ENCODE data around the gene ZNRD2. TPM values are rescaled to one million over a fixed set of nuclear protein-coding genes. Genes with fewer than 3 reads are reported as not detected.

ZNRD2 gene
- total RNA-seq, 2 experiments from 2014 or later = 38.7 to 39.9 TPM

- Histone ChIP-seq H3K9me3 (ENCODE audit: control insufficient read depth in 1 of 2, insufficient read depth in 1 of 2, low read length in 2 of 2) (no peaks in the 10 kb centered on the region), H3K27me3 (ENCODE audit: control insufficient read depth in 1 of 2, insufficient read depth in 2 of 2, low read length in 2 of 2) (no peaks in the 10 kb centered on the region), H3K4me1 (ENCODE audit: insufficient read depth, low read length) (peaks cover 31% of the 10 kb centered on the region), H3K36me3 (ENCODE audit: insufficient read depth, low read length) (peaks cover 74% of the 10 kb centered on the region), H3K4me3 (ENCODE audit: low read length) (no peak overlapping the region), H3K27ac (ENCODE audit: low read depth in 1 of 2, low read length in 2 of 2) (no peak overlapping the region)
- Mint-ChIP-seq H3K27me3 (no peaks in the 10 kb centered on the region), H3K9me3 (no peaks in the 10 kb centered on the region), H3K36me3 (ENCODE audit: low read depth) (peaks cover 79% of the 10 kb centered on the region), H3K4me1 (ENCODE audit: low read depth) (peaks cover 25% of the 10 kb centered on the region), H3K4me3 (no peak overlapping the region), H3K27ac (no peak overlapping the region)
- intact Hi-C loops (cut with DNase I, micrococcal nuclease) = no loop called here
- TF ChIP-seq CTCF (IDR thresholded peaks at IDR 0.05) = no peak
- ChIA-PET POLR2A (no interaction called here), CTCF (interaction anchor here (0.7 kb wide), 1 partner anchor 13 kb away, joined by 3 read pairs; no protein-coding TSS in a partner anchor)
- DNase-seq (peak in 1 of 14 experiments; percentile 57), ATAC-seq (ENCODE audit: poor library complexity) (peak; percentile 52)
These were observed 36.8 kb downstream of the ZNRD2 start for GRCh38 chr11:65606876-65607613.

- peaks cover 31% of the 10 kb centered on the region for H3K4me1 Mint-ChIP-seq (ENCODE audit: low read depth)
- intact Hi-C loops (cut with DNase I, micrococcal nuclease) = no loop called here
- Histone ChIP-seq H3K4me1 (ENCODE audit: insufficient read depth, low read length) (peaks cover 39% of the 10 kb centered on the region), H3K9me3 (ENCODE audit: control insufficient read depth in 1 of 2, insufficient read depth in 1 of 2, low read length in 2 of 2) (no peaks in the 10 kb centered on the region), H3K36me3 (ENCODE audit: insufficient read depth, low read length) (peaks cover 79% of the 10 kb centered on the region), H3K27ac (ENCODE audit: low read depth in 1 of 2, low read length in 2 of 2) (no peak overlapping the region), H3K27me3 (ENCODE audit: control insufficient read depth in 1 of 2, insufficient read depth in 2 of 2, low read length in 2 of 2) (no peaks in the 10 kb centered on the region), H3K4me3 (ENCODE audit: low read length) (no peak overlapping the region)
- no peak for ATAC-seq (ENCODE audit: poor library complexity)
- no peaks in the 10 kb centered on the region for H3K9me3 Mint-ChIP-seq
- ChIA-PET POLR2A (no interaction called here), CTCF (no interaction called here)
- H3K27ac Mint-ChIP-seq = no peak overlapping the region
- DNase-seq = no peak
- no peaks in the 10 kb centered on the region for H3K27me3 Mint-ChIP-seq
- TF ChIP-seq CTCF (IDR thresholded peaks at IDR 0.05) = no peak
- peak overlapping the region; percentile 38 for H3K4me3 Mint-ChIP-seq
- peaks cover 85% of the 10 kb centered on the region for H3K36me3 Mint-ChIP-seq (ENCODE audit: low read depth)
These were observed 37.5 kb downstream of the ZNRD2 start for GRCh38 chr11:65607614-65608426.

- no peak for TF ChIP-seq CTCF (IDR thresholded peaks at IDR 0.05)
- no peaks in the 10 kb centered on the region for H3K9me3 Mint-ChIP-seq
- peaks cover 74% of the 10 kb centered on the region for H3K36me3 Mint-ChIP-seq (ENCODE audit: low read depth)
- no peaks in the 10 kb centered on the region for H3K27me3 Mint-ChIP-seq
- ATAC-seq (ENCODE audit: poor library complexity) = no peak
- CTCF ChIA-PET = interaction anchor here (1.2 kb wide), 1 partner anchor 14 kb away, joined by 3 read pairs; the partner anchor contains the start of gene KCNK7
- Histone ChIP-seq H3K27me3 (ENCODE audit: control insufficient read depth in 1 of 2, insufficient read depth in 2 of 2, low read length in 2 of 2) (no peaks in the 10 kb centered on the region), H3K4me1 (ENCODE audit: insufficient read depth, low read length) (peaks cover 51% of the 10 kb centered on the region), H3K36me3 (ENCODE audit: insufficient read depth, low read length) (peaks cover 69% of the 10 kb centered on the region), H3K27ac (ENCODE audit: low read depth in 1 of 2, low read length in 2 of 2) (no peak overlapping the region), H3K4me3 (ENCODE audit: low read length) (no peak overlapping the region), H3K9me3 (ENCODE audit: control insufficient read depth in 1 of 2, insufficient read depth in 1 of 2, low read length in 2 of 2) (no peaks in the 10 kb centered on the region)
- peaks cover 35% of the 10 kb centered on the region for H3K4me1 Mint-ChIP-seq (ENCODE audit: low read depth)
- H3K4me3 Mint-ChIP-seq = peak overlapping the region; percentile 60
- H3K27ac Mint-ChIP-seq = peak overlapping the region; percentile 62
- DNase-seq = no peak
- POLR2A ChIA-PET = interaction anchor here (1.2 kb wide), 1 partner anchor 43 kb away, joined by 3 read pairs; no protein-coding TSS in a partner anchor
- intact Hi-C loops (cut with DNase I, micrococcal nuclease) = no loop called here
These were observed 39.0 kb downstream of the ZNRD2 start for GRCh38 chr11:65609229-65609628.

Measured in CD4-positive, alpha-beta T cell (primary cell).